Tibial nerve (tissue), 4 donors: ENCODE data around the gene PAPPA. TPM values are rescaled to one million over a fixed set of nuclear protein-coding genes. Genes with fewer than 3 reads are reported as not detected.

ENCODE experiments used
- DNase-seq, 2 donors: peaks; one replicate each; pipeline ENCODE4 v3.0.0-alpha.2; 2019; ENCODE audit warnings: low spot score in 2 of 2
- H3K27ac ChIP-seq, 4 donors: fragments of 200-600 bp; sonication (generic) in 3 of 4; one replicate each; pipeline ENCODE4 v1.5.1; 2017 to 2019; ENCODE audit warnings: mild to moderate bottlenecking in 1 of 4
- H3K27me3 ChIP-seq, 2 donors: fragments of 200-600 bp; sonication (generic) in 1 of 2; one replicate each; pipeline versions ENCODE4 v1.5.1 to v1.6.0; 2017 to 2019
- H3K36me3 ChIP-seq, 3 donors: fragments of 200-600 bp; sonication (generic); one replicate each; pipeline ENCODE4 v1.5.1; 2018 to 2019
- H3K4me1 ChIP-seq, 4 donors: fragments of 200-600 bp; sonication (generic) in 3 of 4; one replicate each; pipeline ENCODE4 v1.5.1; 2017 to 2019
- H3K4me3 ChIP-seq, 4 donors: fragments of 200-600 bp; sonication (generic) in 3 of 4; one replicate each; pipeline ENCODE4 v1.5.1; 2017 to 2019; ENCODE audit warnings: mild to moderate bottlenecking in 1 of 4, moderate library complexity in 1 of 4
- H3K9me3 ChIP-seq, 4 donors: fragments of 200-600 bp; sonication (generic) in 3 of 4; one replicate each; pipeline ENCODE4 v1.5.1; 2017 to 2019
- CTCF ChIP-seq, 5 experiments: fragments of 200-600 bp in 3 of 5; fragments of 450-650 bp in 2 of 5; sonication (generic) in 3 of 5; IDR thresholded peaks; one replicate each; pipeline ENCODE4 v1.5.1; 2016 to 2019; ENCODE audit warnings: antibody characterized with exemption in 5 of 5, mild to moderate bottlenecking in 3 of 5, moderate library complexity in 2 of 5
- EP300 ChIP-seq, 2 donors: sonication (generic); formaldehyde crosslinking; IDR thresholded peaks; one replicate each; pipeline ENCODE4 v1.6.1; 2017; ENCODE audit warnings: antibody characterized with exemption in 2 of 2, mild to moderate bottlenecking in 1 of 2
- POLR2A ChIP-seq, 2 donors: fragments of 450-650 bp; IDR thresholded peaks; one replicate each; pipeline ENCODE4 v1.6.1; 2017; ENCODE audit warnings: antibody characterized with exemption in 2 of 2, mild to moderate bottlenecking in 2 of 2, moderate library complexity in 2 of 2
- WGBS, 2 donors: methylation state at CpG; one replicate each; pipeline ENCODE4 v1.1.5; 2018; 5-methylcytosine and 5-hydroxymethylcytosine counted together
- total RNA-seq, 4 donors: library from RNA; depleted of rRNA; stranded (reverse); fragments of >200 nt; gene quantifications; one replicate each; pipeline ENCODE4 v1.1.0, GENCODE V29; 2016

Gene PAPPA
- total RNA-seq, 4 donors from 2014 or later: 1.0 to 8.1 (median 4.0) TPM

GRCh38 chr9:116327701-116328405 lies 174.3 kb downstream of the PAPPA start:
- no peak for DNase-seq
- no peaks in the 10 kb centered on the region for H3K36me3 ChIP-seq
- TF ChIP-seq POLR2A (IDR thresholded peaks at IDR 0.05) (no peak), EP300 (IDR thresholded peaks at IDR 0.05) (no peak), CTCF (IDR thresholded peaks at IDR 0.05) (no peak)
- H3K4me3 ChIP-seq: no peak overlapping the region
- no peaks in the 10 kb centered on the region for H3K9me3 ChIP-seq
- no peaks in the 10 kb centered on the region for H3K27me3 ChIP-seq
- WGBS, 2 donors: 18 to 22% methylated on average over 4 of the region's 4 CpGs
- no peak overlapping the region for H3K27ac ChIP-seq
- peaks cover 0 to 18% (median 6%) of the 10 kb centered on the region in 4 donors for H3K4me1 ChIP-seq

- H3K27ac ChIP-seq: no peak overlapping the region
- no peak for DNase-seq
- no peaks in the 10 kb centered on the region for H3K27me3 ChIP-seq
- 92 to 94% methylated on average over 4 of the region's 4 CpGs for WGBS, 2 donors
- H3K4me1 ChIP-seq: peaks cover 0 to 14% (median 6%) of the 10 kb centered on the region in 4 donors
- H3K36me3 ChIP-seq: no peaks in the 10 kb centered on the region
- no peak overlapping the region for H3K4me3 ChIP-seq
- TF ChIP-seq POLR2A (IDR thresholded peaks at IDR 0.05) (no peak), CTCF (IDR thresholded peaks at IDR 0.05) (no peak), EP300 (IDR thresholded peaks at IDR 0.05) (no peak)
- H3K9me3 ChIP-seq: no peaks in the 10 kb centered on the region
These were observed 175.9 kb downstream of the PAPPA start for GRCh38 chr9:116329470-116329869.

GRCh38 chr9:116331241-116331640 lies 177.7 kb downstream of the PAPPA start:
- Histone ChIP-seq H3K4me3 (no peak overlapping the region), H3K36me3 (no peaks in the 10 kb centered on the region), H3K4me1 (peaks cover 0 to 14% (median 6%) of the 10 kb centered on the region in 4 donors), H3K27me3 (no peaks in the 10 kb centered on the region), H3K27ac (no peak overlapping the region), H3K9me3 (no peaks in the 10 kb centered on the region)
- 75 to 78% methylated on average over 3 of the region's 3 CpGs for WGBS, 2 donors
- DNase-seq: no peak
- TF ChIP-seq EP300 (IDR thresholded peaks at IDR 0.05): no peak
- TF ChIP-seq POLR2A (IDR thresholded peaks at IDR 0.05): no peak
- no peak for TF ChIP-seq CTCF (IDR thresholded peaks at IDR 0.05)

- Histone ChIP-seq H3K4me3 (no peak overlapping the region), H3K9me3 (no peaks in the 10 kb centered on the region), H3K27ac (no peak overlapping the region), H3K4me1 (peaks cover 0 to 14% (median 6%) of the 10 kb centered on the region in 4 donors), H3K36me3 (no peaks in the 10 kb centered on the region), H3K27me3 (no peaks in the 10 kb centered on the region)
- DNase-seq: no peak
- no peak for TF ChIP-seq POLR2A (IDR thresholded peaks at IDR 0.05)
- no peak for TF ChIP-seq EP300 (IDR thresholded peaks at IDR 0.05)
- TF ChIP-seq CTCF (IDR thresholded peaks at IDR 0.05): no peak
- WGBS, 2 donors: 92% methylated on average over 6 of the region's 6 CpGs
These were observed 178.5 kb downstream of the PAPPA start for GRCh38 chr9:116332090-116332489.

GRCh38 chr9:116333254-116333653 lies 179.7 kb downstream of the PAPPA start:
- 86 to 91% methylated on average over 3 of the region's 3 CpGs for WGBS, 2 donors
- Histone ChIP-seq H3K36me3 (no peaks in the 10 kb centered on the region), H3K4me3 (no peak overlapping the region), H3K27me3 (no peaks in the 10 kb centered on the region), H3K9me3 (no peaks in the 10 kb centered on the region), H3K4me1 (peaks cover 0 to 6% (median 0%) of the 10 kb centered on the region in 4 donors), H3K27ac (no peak overlapping the region)
- no peak for DNase-seq
- TF ChIP-seq CTCF (IDR thresholded peaks at IDR 0.05) (no peak), EP300 (IDR thresholded peaks at IDR 0.05) (no peak), POLR2A (IDR thresholded peaks at IDR 0.05) (no peak)
